Measurements from ENCODE around the gene TXNDC11. TPM values are rescaled to one million over a fixed set of nuclear protein-coding genes. Genes with fewer than 3 reads are reported as not detected.

TXNDC11 gene
- total RNA-seq = 10 to 100 TPM; 27.9 to 32.0 TPM

DNA sequence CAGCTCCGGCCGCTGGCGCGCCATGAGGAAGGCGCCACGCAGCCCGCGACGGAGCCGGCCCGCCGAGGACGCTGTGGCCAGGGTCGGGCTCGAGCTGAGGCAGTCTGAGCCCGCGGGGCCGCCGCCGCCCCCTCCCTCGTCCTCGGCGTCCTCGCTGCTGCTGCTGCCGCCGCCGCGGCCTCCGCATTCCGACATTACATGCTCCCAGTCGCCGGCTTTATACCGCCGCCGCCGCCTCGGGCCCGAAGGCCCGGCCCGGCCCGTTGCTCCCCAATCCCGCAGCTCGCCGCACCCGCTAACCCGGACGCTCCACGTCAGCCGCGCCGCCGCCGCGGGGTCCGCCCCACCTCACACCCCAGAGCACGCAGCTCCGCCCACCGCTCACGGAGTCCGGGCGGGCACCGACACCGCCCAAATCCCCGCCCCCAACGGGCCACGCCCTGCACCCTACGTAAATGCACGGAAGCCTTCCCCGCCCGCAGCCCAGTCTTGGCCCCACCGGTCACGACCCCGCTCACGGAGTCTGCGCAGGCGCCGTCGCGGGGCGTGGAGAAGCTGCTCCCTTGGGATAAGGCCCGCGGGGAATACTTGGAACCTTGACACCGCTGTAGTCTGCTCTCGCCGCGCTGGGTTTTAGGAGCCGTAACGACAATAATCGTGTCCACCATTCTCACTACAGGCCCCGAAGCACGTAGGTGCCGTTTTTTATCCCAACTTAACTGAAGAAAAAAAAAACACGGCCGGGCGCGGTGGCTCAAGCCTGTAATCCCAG, at the start of gene TXNDC11:
Gene TXNDC11 (minus strand): TSS at position 322 of the 772 bp plus-strand sequence. CDS start 127 bp downstream, at position 195.

GRCh38 chr16:11667824-11668622, 74.6 kb downstream of the TXNDC11 start, which contains the start of gene SNN:
TSS of gene SNN (plus strand) at chr16:11668455. CDS start at chr16:11676060, 7,605 bp downstream.

Small RNA genes within 50 kb of the gene (small RNA-seq; reads per million reads assigned to genes)
- 0 reads per million in 2 donors for gene RF00017

Other genes with a start within 250 kb of the TXNDC11 start
- gene LITAF, start 155.9 kb downstream of the TXNDC11 start, total RNA-seq = 10 to 100 TPM; 99.2 to 99.5 TPM
- gene SNN, start 74.4 kb downstream of the TXNDC11 start, total RNA-seq = 10 to 100 TPM; 26.0 to 37.5 TPM
- 10 to 100 TPM; 22.0 to 39.0 TPM for gene ZC3H7A, start 54.4 kb upstream of the TXNDC11 start, total RNA-seq
- 100 to 1,000 TPM in 1 of 2 donors, 10 to 100 TPM in 1; 93.9 to 124 TPM for gene RSL1D1, start 108.7 kb upstream of the TXNDC11 start, total RNA-seq
- 100 to 1,000 TPM in 1 of 2 donors, 10 to 100 TPM in 1; 70.5 to 114 TPM for gene GSPT1, start 173.1 kb upstream of the TXNDC11 start, total RNA-seq
- gene NPIPB2, start 199.2 kb upstream of the TXNDC11 start, total RNA-seq = 1 to 10 TPM in 1 of 2 donors, under 1 TPM in 1; 0.34 to 8.0 TPM
- gene TNFRSF17, start 222.4 kb upstream of the TXNDC11 start, total RNA-seq = not detected
- 10 to 100 TPM; 10.3 to 18.9 TPM for gene SNX29, start 233.9 kb upstream of the TXNDC11 start, total RNA-seq